Measurements from ENCODE around the gene CCDC126.

The CCDC126 gene

DNA sequence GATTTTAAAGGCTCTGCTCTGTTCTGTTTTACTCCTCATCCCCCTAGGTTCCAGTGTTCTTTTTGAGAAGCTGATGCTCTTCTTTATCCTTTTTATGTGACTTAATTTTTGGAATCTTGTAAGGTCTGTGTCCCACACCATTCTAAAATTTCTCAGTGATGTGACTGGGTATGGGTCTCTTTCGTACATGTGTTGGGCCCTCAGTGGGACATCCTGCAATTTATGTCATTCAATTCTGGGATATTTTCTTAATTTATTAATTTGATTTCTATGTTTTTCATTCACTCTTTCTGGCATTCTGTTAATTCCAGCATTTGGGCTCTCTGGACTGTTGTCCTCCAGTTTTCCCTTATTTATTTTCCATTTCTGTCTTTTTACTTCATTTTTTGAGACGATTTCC, 19.4 kb downstream of the CCDC126 start:
- Mint-ChIP-seq H3K9me3 (peaks cover 40% of the 10 kb centered on the region), H3K4me1 (no peaks in the 10 kb centered on the region), H3K27me3 (ENCODE audit: low read depth) (no peaks in the 10 kb centered on the region), H3K36me3 (ENCODE audit: low read depth) (peaks cover 84% of the 10 kb centered on the region), H3K4me3 (no peak overlapping the region), H3K27ac (no peak overlapping the region)
- TF ChIP-seq, protein P1, sequence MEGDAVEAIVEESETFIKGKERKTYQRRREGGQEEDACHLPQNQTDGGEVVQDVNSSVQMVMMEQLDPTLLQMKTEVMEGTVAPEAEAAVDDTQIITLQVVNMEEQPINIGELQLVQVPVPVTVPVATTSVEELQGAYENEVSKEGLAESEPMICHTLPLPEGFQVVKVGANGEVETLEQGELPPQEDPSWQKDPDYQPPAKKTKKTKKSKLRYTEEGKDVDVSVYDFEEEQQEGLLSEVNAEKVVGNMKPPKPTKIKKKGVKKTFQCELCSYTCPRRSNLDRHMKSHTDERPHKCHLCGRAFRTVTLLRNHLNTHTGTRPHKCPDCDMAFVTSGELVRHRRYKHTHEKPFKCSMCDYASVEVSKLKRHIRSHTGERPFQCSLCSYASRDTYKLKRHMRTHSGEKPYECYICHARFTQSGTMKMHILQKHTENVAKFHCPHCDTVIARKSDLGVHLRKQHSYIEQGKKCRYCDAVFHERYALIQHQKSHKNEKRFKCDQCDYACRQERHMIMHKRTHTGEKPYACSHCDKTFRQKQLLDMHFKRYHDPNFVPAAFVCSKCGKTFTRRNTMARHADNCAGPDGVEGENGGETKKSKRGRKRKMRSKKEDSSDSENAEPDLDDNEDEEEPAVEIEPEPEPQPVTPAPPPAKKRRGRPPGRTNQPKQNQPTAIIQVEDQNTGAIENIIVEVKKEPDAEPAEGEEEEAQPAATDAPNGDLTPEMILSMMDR (IDR thresholded peaks at IDR 0.05; ENCODE audit: unreplicated experiment in 3 of 3), result no peak

DNA sequence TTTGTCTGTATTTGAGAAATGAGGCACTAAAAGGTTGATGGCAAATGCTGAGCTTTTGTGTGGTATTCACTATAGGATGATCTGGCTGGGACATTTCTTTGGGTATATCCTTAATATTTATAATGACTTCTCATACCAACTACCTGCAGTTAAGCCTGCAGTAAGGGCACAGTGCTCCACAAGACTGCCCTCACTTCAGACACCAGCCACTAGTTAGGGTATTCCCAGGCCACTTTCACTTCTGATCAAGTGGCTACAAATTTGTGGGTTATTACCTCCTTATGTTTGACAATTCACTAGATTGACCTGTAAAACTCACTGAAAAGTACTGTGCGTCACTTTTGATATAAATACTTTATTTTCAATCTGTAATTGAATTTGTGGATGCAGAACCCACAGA, 20.3 kb downstream of the CCDC126 start:
- Mint-ChIP-seq H3K4me1 (no peaks in the 10 kb centered on the region), H3K36me3 (ENCODE audit: low read depth) (peaks cover 85% of the 10 kb centered on the region), H3K9me3 (peaks cover 43% of the 10 kb centered on the region), H3K4me3 (no peak overlapping the region), H3K27me3 (ENCODE audit: low read depth) (no peaks in the 10 kb centered on the region), H3K27ac (no peak overlapping the region)
- TF ChIP-seq, protein P1 (IDR thresholded peaks at IDR 0.05; ENCODE audit: unreplicated experiment in 3 of 3), result no peak

DNA sequence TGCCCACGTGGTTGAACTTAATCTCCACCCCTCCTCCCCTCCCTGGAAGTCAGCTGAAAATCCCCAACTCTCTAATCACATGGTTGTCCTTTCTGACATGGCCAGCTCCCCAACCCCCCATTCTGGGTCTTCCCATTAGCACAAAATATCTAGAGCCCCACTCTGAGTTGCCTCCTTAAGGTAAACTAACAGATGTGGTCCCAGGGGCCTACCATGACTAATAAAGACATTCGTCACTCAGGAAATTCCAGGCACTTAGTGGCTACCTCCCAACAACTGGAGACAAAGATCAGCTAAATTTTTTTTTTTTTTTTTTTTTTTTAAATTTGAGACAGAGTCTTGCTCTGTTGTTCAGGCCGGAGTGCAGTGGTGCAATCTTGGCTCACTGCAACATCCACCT, 21.1 kb downstream of the CCDC126 start:
- no peak overlapping the region for H3K4me3 Mint-ChIP-seq
- peaks cover 46% of the 10 kb centered on the region for H3K9me3 Mint-ChIP-seq
- TF ChIP-seq, protein P1 (IDR thresholded peaks at IDR 0.05; ENCODE audit: unreplicated experiment in 3 of 3), result no peak
- no peaks in the 10 kb centered on the region for H3K27me3 Mint-ChIP-seq (ENCODE audit: low read depth)
- no peak overlapping the region for H3K27ac Mint-ChIP-seq
- no peaks in the 10 kb centered on the region for H3K4me1 Mint-ChIP-seq
- peaks cover 82% of the 10 kb centered on the region for H3K36me3 Mint-ChIP-seq (ENCODE audit: low read depth)

DNA sequence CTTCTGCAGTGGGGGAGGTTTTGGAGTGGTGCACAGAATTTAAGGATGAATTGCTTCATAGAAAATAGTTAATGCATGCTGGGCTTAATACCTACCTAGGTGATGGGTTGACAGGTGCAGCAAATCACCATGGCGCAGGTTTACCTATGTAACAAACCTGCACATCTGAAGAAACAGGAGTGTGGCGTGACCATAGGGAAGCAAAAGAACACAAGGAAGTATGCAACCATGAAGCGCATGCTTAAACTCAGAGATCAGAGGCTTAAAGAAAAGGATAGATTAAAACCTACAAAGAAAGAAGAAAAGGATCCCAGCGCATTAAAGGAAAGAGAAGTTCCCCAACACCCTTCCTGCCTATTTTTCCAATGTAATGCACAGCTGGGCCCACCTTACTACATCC, 22.0 kb downstream of the CCDC126 start:
- no peaks in the 10 kb centered on the region for H3K27me3 Mint-ChIP-seq (ENCODE audit: low read depth)

DNA sequence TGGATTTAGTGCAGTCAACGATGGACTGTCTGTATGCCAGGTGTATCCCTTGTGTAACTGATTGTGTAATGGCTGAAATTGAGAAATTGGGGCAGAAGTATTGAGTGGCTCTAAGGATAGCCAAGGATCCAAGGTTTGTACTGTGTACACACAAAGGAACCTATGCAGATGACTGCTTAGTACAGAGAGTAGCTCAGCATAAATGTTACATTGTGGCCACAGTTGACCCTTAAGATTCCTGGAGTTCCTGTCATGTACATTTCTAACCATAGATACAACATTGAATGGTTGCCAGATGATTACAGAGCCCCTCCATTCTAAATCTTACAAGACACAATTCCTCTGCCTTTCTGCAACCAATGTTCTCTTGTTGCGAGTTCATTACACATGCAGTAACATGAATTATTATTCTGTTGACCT, 25.3 kb downstream of the CCDC126 start:
- Mint-ChIP-seq H3K9me3 (peaks cover 22% of the 10 kb centered on the region), H3K4me1 (no peaks in the 10 kb centered on the region), H3K4me3 (no peak overlapping the region), H3K27me3 (ENCODE audit: low read depth) (no peaks in the 10 kb centered on the region), H3K36me3 (ENCODE audit: low read depth) (peaks cover 46% of the 10 kb centered on the region), H3K27ac (no peak overlapping the region)
- TF ChIP-seq, protein P1 (IDR thresholded peaks at IDR 0.05; ENCODE audit: unreplicated experiment in 3 of 3), result no peak

More for the DNA sequence above, 22.0 kb downstream of the CCDC126 start:
- H3K36me3 Mint-ChIP-seq (ENCODE audit: low read depth), result peaks cover 73% of the 10 kb centered on the region
- H3K4me1 Mint-ChIP-seq, result no peaks in the 10 kb centered on the region
- H3K27ac Mint-ChIP-seq, result no peak overlapping the region
- peaks cover 42% of the 10 kb centered on the region for H3K9me3 Mint-ChIP-seq
- TF ChIP-seq, protein P1 (IDR thresholded peaks at IDR 0.05; ENCODE audit: unreplicated experiment in 3 of 3), result no peak
- H3K4me3 Mint-ChIP-seq, result no peak overlapping the region

DNA sequence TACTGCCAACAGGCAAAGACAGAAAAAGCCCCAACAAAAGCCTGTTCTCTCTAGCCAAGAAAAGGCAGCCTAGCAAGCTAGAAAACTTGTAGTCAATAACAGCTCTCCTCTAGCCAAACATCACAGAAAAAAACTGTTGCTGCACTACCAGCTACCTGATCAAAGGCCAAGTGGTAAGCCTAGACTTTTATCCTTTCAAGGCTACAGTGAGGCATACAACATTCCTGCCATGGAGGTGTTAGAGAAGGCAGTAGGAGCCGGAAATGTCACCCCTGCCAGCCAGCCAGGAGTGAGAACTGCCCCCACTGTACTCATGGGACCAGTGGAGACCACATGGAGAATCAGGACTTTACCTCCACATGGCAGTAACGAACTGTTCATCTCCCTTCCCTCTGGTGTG, 31.2 kb downstream of the CCDC126 start:
- Mint-ChIP-seq H3K4me1 (no peaks in the 10 kb centered on the region), H3K36me3 (ENCODE audit: low read depth) (peaks cover 15% of the 10 kb centered on the region), H3K4me3 (no peak overlapping the region), H3K9me3 (no peaks in the 10 kb centered on the region), H3K27ac (no peak overlapping the region), H3K27me3 (ENCODE audit: low read depth) (no peaks in the 10 kb centered on the region)
- TF ChIP-seq, protein P1 (IDR thresholded peaks at IDR 0.05; ENCODE audit: unreplicated experiment in 3 of 3), result no peak

All from nephron (organoid).